Activated naive CD4-positive, alpha-beta T cell treated with anti-CD3 and anti-CD28 coated beads, Interleukin-2, amount 50 U/mL, for 16 hours (primary cell): ENCODE data around the gene MAPK11.

Experiments used
- DNase-seq: peaks from one replicate; pipeline ENCODE4 v3.0.0-alpha.2; 2020

The MAPK11 gene

DNA sequence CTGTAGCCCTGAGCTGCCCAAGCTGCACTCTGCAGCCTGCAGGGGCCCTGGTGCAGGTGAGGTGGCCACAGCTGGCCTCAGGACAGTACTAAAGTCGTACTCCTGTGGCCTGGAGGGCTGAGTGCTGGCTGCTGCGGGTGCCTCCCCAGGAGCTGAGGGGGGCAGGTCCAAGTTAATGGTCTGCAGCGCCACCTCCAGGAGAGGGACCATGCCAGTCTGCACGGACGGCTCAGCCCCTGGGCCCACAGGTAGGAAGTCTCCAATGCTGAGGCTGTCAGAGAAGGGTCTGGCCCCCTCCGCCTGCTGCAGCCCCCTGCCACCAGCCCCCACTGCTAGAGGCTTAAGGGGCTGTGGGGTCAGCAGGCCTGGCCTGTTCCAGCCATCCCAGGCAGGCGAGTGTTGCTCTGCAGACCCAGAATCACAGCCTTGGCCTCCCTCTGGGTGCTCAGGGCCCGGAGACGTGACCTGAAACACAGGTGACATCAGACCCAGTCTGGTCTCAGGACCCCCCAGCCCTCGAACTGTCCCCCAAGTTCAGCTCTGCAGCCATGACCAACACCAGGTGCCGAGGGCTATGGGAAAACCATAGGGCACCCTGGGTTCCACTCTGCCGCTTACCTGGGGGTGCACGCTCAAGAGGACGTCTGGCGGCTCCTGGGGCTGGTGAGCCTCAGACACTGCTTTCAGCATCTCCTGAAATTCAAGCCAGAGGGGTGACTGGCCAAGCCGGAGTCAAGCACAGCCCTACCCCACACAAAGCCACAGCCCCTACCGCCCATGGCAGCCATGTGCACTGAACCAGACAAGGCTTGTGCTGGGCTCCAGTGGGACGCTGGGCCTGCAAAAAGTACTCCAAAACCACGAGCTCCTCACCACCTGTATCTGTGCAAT is 48.5 kb downstream of the MAPK11 start:
- DNase-seq = no peak

DNA sequence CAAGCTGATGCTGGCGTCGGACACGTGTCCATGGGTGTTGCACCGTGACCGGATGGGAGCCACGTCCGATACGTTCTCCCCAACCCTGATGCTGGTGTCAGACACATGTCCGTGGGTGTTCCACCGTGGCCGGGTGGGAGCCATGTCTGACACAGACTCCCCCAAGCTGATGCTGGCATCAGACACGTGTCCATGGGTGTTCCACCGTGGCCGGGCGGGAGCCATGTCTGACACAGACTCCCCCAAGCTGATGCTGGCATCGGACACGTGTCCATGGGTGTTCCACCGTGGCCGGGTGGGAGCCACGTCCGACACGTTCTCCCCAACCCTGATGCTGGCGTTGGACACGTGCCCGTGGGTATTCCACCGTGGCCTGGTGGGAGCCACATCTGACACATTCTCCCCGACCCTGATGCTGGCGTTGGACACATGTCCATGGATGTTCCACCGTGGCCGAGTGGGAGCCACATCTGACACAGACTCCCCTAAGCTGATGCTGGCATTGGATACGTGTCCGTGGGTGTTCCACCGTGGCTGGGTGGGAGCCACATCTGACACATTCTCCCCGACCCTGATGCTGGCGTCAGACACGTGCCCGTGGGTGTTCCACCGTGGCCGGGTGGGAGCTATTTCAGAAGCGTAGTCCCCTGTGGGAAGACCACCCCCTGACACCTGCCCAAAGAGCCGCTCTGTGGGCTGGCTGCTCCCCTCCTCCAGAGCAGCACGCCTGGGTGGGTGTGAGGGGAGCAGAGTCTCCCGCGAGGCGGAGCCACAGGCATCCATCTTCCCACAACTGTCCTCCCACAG is 49.4 kb downstream of the MAPK11 start:
- DNase-seq = no peak

DNA sequence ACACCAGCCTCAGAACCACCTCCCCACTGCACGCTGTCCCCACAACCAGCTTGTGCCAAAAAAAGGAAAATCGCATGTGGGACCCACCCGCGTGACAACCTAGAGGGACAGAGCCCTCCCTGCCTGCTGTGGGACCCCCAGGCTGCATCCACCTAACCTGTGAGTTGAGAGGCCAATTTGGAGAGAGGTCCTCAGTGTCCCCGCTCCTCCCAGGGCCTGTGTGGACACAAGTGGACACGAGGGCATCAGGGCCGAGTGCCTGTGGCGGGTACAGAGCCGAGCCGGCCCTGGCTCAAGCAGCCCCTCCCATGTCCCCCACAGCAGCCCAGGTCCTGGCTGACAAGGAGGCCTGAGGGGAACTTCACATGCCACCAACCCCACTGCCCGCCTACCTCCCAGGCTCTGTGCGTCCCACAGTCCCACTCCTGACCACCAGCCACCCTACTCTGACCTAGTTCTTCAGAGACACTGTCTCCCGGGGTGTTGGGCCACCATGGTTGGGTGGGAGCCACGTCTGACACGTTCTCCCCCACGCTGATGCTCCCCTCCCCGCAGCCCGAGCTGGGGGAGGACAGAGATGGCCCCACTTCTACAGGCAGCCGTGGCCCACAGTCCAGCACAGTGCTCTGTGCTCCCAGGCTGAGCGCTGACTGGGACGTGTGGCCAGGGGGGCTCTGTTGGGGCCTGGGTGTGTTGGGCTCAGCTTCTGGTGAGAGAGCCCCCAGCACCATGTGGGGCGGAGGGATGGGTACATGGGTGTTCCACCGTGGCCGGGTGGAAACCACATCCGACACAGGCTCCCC is 50.2 kb downstream of the MAPK11 start:
- no peak for DNase-seq

DNA sequence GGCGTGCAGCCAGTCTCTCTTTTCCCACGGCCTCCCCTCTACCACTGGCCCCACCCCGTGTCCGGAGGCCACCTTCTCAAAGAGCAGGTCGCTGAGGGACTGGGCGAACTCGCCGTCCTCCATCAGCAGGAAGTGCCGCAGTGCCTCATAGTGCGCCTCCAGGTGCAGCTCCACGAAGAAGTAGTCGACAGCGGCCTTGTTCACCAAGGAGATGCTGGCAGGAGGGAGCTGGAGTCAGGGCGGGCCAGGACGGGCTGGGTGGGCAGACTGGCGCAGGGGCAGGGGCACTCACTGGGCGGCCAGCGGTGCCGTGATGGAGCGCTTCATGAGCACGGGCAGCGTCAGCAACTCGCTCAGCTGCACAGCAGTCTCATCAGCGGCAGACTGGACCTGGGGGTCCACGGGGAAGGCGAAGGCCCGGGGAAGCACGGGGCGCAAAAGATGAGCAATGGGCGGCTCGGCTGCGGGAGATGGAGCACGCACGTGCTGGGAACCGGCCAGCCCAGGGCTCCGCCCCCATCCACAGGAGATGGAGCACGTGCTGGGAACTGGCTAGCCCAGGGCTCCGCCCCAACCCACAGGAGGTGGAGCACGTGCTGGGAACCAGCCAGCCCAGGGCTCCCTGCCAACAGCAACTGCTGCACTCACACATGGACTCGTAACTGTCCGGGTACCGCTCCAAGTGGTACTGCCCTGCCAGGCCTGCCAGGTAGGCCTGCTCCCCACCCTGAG is 51.0 kb downstream of the MAPK11 start:
- DNase-seq = no peak

DNA sequence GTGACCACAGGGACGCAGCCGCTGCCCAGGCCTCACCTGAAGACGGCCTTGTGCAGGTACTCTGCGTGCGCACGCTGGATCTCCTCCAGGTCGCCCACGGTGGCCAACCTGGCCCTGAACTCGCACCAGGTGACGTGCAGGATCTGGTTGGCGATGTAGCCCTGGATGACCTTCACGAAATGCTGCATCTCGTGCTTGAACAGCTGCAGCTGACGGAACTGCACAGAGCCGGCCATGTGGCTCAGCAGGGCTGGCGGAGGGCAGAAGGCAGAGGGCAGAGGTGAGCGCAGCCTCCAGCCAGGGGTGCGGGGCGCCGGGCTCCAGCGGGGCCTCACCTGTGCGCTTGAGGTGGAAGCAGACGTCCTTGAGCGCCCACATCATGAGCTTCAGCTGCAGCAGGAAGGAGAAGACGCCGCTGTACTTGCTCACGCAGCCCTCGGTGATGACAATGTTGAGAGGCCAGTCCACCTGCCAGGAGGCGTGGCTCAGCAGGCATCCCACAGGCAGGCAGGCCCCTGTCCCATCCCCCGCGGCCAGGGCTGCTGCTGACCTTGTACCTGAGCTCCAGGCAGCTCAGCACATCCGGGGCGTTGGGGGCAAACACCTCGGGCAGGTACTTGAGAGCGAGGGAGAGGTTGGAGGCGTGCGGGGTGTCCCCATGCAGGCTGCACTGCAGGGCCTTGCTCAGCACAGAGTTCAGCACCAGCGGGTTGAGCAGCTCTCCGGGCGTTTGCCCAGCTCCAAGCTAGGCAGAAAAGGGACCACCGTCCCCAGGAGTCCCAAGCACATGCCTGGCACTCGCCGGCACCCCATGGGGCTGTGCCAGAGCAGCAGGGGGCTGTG is 51.8 kb downstream of the MAPK11 start:
- DNase-seq = no peak

DNA sequence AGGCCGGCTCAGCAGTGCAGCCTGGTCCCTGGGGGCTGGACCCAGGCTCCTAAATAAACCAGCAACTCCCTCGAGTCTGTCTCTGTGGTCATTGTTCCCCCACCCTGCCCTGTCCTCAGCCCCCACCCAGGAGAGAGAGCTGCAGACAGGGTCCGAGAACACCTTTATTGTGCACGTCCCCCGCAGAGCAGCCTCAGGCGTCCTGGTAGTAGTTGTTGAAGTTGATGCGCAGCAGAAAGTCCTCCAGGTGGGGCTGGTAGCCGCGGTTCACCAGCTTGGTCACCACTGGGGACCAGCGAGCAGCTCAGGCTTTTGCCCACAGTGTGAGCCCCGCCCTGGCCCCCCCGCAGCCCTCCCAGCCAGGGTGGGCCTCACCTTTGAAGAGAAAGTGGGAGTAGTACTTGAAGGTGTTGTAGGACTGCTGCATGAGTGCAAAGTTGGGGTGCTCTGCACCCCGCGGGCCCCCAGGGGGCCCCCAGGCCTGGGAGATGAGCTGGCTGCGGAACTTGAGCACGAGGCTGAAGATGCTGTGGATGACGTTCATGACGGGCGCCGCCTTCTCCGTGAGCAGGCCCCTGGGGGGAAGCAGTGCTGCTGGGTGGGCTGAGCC is 52.5 kb downstream of the MAPK11 start:
- DNase-seq = no peak

DNA sequence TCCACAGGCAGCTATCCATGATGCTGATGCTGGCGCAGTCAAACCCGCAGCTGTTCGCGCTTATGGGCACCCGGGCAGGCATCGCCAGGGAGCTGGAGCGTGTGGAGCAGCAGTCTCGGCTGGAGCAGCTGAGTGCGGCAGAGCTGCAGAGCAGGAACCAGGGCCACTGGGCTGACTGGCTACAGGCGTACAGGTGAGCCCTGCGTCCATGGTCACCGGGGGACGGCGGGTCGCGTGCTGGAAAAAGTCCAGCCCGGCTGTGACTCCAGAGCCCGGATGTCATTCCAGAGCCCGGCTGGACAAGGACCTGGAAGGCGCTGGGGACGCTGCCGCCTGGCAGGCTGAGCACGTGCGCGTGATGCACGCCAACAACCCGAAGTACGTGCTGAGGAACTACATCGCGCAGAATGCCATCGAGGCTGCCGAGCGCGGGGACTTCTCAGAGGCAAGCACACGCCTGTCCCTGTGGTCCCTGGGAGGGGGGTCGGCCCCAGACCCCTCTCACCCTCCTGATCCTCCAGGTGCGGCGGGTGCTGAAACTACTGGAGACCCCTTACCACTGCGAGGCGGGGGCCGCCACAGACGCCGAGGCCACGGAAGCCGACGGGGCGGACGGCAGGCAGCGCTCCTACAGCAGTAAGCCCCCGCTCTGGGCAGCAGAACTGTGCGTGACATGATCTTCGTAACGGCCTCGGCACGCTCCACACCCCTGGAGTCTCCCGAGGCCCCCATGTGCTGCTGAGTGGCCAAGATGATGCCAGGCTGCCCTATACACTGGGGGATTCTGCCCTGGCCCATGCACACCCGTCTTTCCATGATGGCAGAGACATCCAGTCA is 53.3 kb downstream of the MAPK11 start:
- DNase-seq = no peak

DNA sequence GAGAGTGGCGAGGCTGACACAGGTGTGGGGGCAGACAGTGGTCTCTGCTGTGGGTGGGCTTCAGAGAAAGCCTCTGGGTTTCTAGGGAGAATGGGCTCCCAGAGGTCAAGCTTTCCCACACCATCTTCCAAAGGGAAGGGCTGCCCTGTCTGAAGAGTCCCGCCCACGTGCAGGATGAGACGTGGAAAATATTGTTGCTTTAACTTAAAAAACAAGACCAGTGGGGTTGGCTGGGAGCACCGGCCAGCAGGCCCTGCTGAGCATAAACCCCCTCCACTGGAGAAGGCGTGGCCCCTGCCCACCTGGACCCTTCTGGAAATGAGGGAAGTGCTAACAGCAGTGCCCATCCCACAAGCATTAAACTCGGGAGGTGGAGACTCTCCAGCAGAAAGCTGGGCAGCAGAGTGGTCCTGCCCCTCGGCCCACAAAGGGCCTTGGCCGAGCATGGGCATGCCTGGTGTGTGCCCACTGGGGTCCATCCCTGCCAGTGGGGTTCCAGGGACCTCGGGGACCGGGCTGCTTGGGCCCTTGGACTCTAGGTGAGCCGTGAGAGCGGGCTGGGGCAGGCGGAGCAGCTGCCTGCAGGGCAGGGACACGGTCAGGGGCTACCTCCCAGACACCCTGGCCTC is 54.0 kb downstream of the MAPK11 start:
- no peak for DNase-seq

DNA sequence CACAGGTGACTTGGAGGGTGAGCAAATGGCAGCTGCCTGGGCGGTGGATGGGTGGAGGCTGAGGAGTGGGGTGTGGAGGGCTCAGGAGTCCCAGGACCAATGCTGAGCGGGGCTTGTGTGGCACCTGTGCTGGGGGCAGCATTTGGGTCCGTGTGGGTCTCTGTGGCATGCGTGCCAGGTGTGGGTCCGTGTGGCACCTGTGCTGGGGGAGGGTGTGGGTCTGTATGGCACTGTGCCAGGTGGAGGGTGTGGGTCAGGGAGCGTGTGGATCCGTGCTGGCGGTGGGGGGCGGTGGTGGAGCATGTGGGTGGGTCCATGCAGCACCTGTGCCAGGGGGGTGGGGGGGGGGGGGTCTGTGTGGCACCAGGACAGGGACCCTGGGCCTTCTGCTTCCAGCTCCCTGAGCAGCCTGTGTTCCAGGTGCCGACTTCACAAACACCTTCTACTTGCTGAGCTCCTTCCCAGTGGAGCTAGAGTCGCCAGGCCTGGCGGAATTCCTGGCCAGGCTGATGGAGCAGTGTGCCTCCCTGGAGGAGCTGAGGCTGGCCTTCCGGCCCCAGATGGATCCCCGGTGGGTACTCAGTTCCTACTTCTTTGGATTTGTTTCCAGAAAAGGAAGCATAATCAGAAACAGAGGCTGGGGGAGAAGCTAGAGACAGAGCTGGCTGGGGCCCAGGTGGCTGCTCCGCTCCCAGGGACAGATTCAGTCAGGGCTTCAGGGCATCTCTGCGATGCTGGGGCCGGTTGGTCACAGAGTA is 54.7 kb downstream of the MAPK11 start:
- no peak for DNase-seq
